Muscle of arm (tissue), 12 donors: ENCODE measurements around the gene ABHD6. TPM values are rescaled to one million over a fixed set of nuclear protein-coding genes. Genes with fewer than 3 reads are reported as not detected.
A peak's percentile ranks its signal among the peaks of the same experiment; 100 is the strongest.
"Not testable (repeated sequence)": the region's sequence is repeated elsewhere in the genome, so short reads cannot be mapped to it uniquely, and the experiment has no call there.

Experiments used
- DNase-seq: peaks from one replicate; pipeline ENCODE4 v3.0.0-alpha.2; 2013
- polyA plus RNA-seq, 12 donors: library from polyadenylated mRNA; unstranded; fragments of 120-200 nt; gene quantifications; one replicate each; pipeline ENCODE4 v1.2.1, GENCODE V29; 2013; ENCODE audit not compliant: insufficient read length in 12 of 12

The ABHD6 gene
- polyA plus RNA-seq, 12 donors, result 3.2 to 7.5 (median 5.1) TPM; not detected in 2

GRCh38 chr3:58206406-58207011, 31.1 kb upstream of the ABHD6 start:
- DNase-seq, result no peak

- DNase-seq, result no peak
Measured at GRCh38 chr3:58207954-58208353, 29.6 kb upstream of the ABHD6 start.

- no peak for DNase-seq
Measured at GRCh38 chr3:58209933-58210332, 27.7 kb upstream of the ABHD6 start.

GRCh38 chr3:58210761-58211460, 26.7 kb upstream of the ABHD6 start, which contains the start of gene DNASE1L3:
DNASE1L3 (minus strand) TSS chr3:58210972; CDS start chr3:58210906, 66 bp downstream.
- DNase-seq, result no peak

GRCh38 chr3:58214484-58215316, 22.9 kb upstream of the ABHD6 start:
- no peak for DNase-seq

GRCh38 chr3:58215317-58216025, 22.1 kb upstream of the ABHD6 start:
- no peak for DNase-seq

GRCh38 chr3:58216496-58217195, 20.9 kb upstream of the ABHD6 start:
- DNase-seq, result no peak

GRCh38 chr3:58217209-58217811, 20.3 kb upstream of the ABHD6 start:
- peak; percentile 38 for DNase-seq

GRCh38 chr3:58218904-58219303, 18.7 kb upstream of the ABHD6 start:
- no peak for DNase-seq

- DNase-seq, result no peak
Measured at GRCh38 chr3:58222161-58222724, 15.3 kb upstream of the ABHD6 start.

- DNase-seq, result no peak
Measured at GRCh38 chr3:58223855-58224254, 13.7 kb upstream of the ABHD6 start.

GRCh38 chr3:58227933-58228332, 9.7 kb upstream of the ABHD6 start:
- not testable (repeated sequence) for DNase-seq

GRCh38 chr3:58230876-58231552, 6.6 kb upstream of the ABHD6 start:
- DNase-seq, result no peak

- no peak for DNase-seq
Measured at GRCh38 chr3:58231666-58232065, 5.9 kb upstream of the ABHD6 start.

- DNase-seq, result no peak
Measured at GRCh38 chr3:58234516-58234931, 3.1 kb upstream of the ABHD6 start.

- no peak for DNase-seq
Measured at GRCh38 chr3:58235970-58236369, 1.6 kb upstream of the ABHD6 start.

GRCh38 chr3:58236527-58237237, 910 bp upstream of the ABHD6 start:
- no peak for DNase-seq

- no peak for DNase-seq
Measured at GRCh38 chr3:58237941-58238681, 519 bp downstream of the ABHD6 start.

- DNase-seq, result no peak
Measured at GRCh38 chr3:58238830-58239229, 1.2 kb downstream of the ABHD6 start.
